GM19468 (cell line): Measurements from ENCODE around the gene TXNDC12.
"Not testable (repeated sequence)": the region's sequence is repeated elsewhere in the genome, so short reads cannot be mapped to it uniquely, and the experiment has no call there.

ENCODE experiments used
- ATAC-seq: cut with Tn5 transposase; IDR thresholded peaks from one replicate; pipeline ENCODE4 v1.9.1; 2021; ENCODE audit warnings: mild to moderate bottlenecking, moderate library complexity, moderate number of reproducible peaks; ENCODE audit not compliant: unreplicated experiment; ENCODE audit errors: extremely low read depth

The TXNDC12 gene

GRCh38 chr1:52053862-52054261 is 1.1 kb downstream of the TXNDC12 start:
- ATAC-seq: no peak

- ATAC-seq: not testable (repeated sequence)
Measured at GRCh38 chr1:52049337-52049736, 5.7 kb downstream of the TXNDC12 start.

GRCh38 chr1:52045666-52046195 is 9.3 kb downstream of the TXNDC12 start:
- ATAC-seq: not testable (repeated sequence)

- no peak for ATAC-seq
Measured at GRCh38 chr1:52045236-52045635, 9.8 kb downstream of the TXNDC12 start.

- no peak for ATAC-seq
Measured at GRCh38 chr1:52041551-52042185, 13.3 kb downstream of the TXNDC12 start.

GRCh38 chr1:52037909-52038308 is 17.1 kb downstream of the TXNDC12 start:
- ATAC-seq: no peak

- no peak for ATAC-seq
Measured at GRCh38 chr1:52037402-52037814, 17.6 kb downstream of the TXNDC12 start.

- no peak for ATAC-seq
Measured at GRCh38 chr1:52034050-52034384, 21.0 kb downstream of the TXNDC12 start.

- ATAC-seq: peak; percentile 66
Measured at GRCh38 chr1:52033190-52034049, 21.6 kb downstream of the TXNDC12 start, which contains the start of gene KTI12. KTI12 (minus strand) TSS chr1:52033810; CDS start chr1:52033761, 49 bp downstream.

- no peak for ATAC-seq
Measured at GRCh38 chr1:52032785-52033131, 22.2 kb downstream of the TXNDC12 start.

GRCh38 chr1:52032124-52032784 is 22.7 kb downstream of the TXNDC12 start:
- peak; percentile 15 for ATAC-seq

GRCh38 chr1:52028839-52029238 is 26.2 kb downstream of the TXNDC12 start:
- ATAC-seq: not testable (repeated sequence)

GRCh38 chr1:52028328-52028727 is 26.7 kb downstream of the TXNDC12 start:
- ATAC-seq: no peak

GRCh38 chr1:52026278-52026677 is 28.7 kb downstream of the TXNDC12 start:
- no peak for ATAC-seq

GRCh38 chr1:52022133-52022532 is 32.9 kb downstream of the TXNDC12 start:
- no peak for ATAC-seq

- no peak for ATAC-seq
Measured at GRCh38 chr1:52008071-52008809, 46.8 kb downstream of the TXNDC12 start.

- ATAC-seq: no peak
Measured at GRCh38 chr1:52007215-52008002, 47.6 kb downstream of the TXNDC12 start.

GRCh38 chr1:52006081-52006553 is 48.9 kb downstream of the TXNDC12 start:
- not testable (repeated sequence) for ATAC-seq

- ATAC-seq: not testable (repeated sequence)
Measured at GRCh38 chr1:52005548-52005947, 49.4 kb downstream of the TXNDC12 start.
